ENCODE measurements around the gene PDE6G.

DNA sequence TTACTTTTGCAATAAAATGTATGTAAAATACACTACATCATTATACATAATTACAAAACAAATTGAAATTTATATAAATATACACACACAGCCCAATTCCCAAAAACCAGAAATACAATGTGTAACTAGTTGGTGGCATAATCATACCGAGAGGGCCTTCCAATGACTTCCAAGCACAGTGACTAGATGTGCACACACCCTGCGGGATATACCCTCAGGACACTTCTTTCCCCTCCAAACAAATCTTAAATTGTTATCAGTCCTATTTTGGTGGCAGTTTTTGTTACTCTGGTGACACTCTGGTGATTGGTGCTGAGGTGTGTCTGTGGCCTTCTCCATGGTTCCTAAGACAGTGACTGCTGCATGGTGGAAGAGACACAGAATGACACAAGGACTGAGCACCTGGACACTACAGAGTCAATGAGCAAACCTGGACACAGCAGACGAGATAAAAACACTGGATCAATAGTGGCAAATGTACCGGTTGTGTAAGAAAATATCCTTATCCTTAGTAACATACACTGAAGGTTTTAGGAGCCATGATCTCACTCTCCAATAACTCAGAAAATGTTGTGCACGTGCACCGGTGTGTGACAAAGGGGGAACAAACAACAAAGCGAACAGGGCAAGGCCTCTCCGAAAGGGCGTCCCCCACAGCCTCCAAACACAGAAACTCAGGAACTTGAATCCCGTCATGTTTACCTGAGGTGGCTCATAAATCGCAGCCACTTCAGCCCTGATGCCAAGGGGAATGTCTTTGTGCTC lies 52.3 kb downstream of the PDE6G start:
- TF ChIP-seq, protein P1, sequence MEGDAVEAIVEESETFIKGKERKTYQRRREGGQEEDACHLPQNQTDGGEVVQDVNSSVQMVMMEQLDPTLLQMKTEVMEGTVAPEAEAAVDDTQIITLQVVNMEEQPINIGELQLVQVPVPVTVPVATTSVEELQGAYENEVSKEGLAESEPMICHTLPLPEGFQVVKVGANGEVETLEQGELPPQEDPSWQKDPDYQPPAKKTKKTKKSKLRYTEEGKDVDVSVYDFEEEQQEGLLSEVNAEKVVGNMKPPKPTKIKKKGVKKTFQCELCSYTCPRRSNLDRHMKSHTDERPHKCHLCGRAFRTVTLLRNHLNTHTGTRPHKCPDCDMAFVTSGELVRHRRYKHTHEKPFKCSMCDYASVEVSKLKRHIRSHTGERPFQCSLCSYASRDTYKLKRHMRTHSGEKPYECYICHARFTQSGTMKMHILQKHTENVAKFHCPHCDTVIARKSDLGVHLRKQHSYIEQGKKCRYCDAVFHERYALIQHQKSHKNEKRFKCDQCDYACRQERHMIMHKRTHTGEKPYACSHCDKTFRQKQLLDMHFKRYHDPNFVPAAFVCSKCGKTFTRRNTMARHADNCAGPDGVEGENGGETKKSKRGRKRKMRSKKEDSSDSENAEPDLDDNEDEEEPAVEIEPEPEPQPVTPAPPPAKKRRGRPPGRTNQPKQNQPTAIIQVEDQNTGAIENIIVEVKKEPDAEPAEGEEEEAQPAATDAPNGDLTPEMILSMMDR (IDR thresholded peaks at IDR 0.05): no peak
- TF ChIP-seq POLR2A (IDR thresholded peaks at IDR 0.05): no peak
